GM12891 (cell line): ENCODE measurements around the gene NELFB.

Experiments used
- DNase-seq: peaks from one replicate; pipeline ENCODE4 v3.0.0; 2011; ENCODE audit warnings: low spot score; ENCODE audit not compliant: insufficient read length
- FAIRE-seq: peaks from 2 replicates; lab custom pipeline; 2011; peaks lifted over from hg19 to GRCh38; lab: Jason Lieb, UNC
- PAX5 ChIP-seq: IDR thresholded peaks from 2 replicates; pipeline ENCODE4 v1.6.1; 2011; ENCODE audit warnings: low read length, moderate library complexity, mild to moderate bottlenecking; ENCODE audit not compliant: insufficient read depth, severe bottlenecking
- POLR2A ChIP-seq: IDR thresholded peaks from 2 replicates; pipeline ENCODE4 v1.6.1; 2011; ENCODE audit warnings: low read depth, low read length, control low read depth
- POLR2AphosphoS5 ChIP-seq: IDR thresholded peaks from 2 replicates; pipeline ENCODE4 v1.6.1; 2011; ENCODE audit warnings: low read depth, low read length, control low read depth
- POU2F2 ChIP-seq: IDR thresholded peaks from 2 replicates; pipeline ENCODE4 v1.6.1; 2011; ENCODE audit warnings: low read depth, mild to moderate bottlenecking, control low read depth, low read length, moderate library complexity
- SPI1 ChIP-seq: IDR thresholded peaks from 2 replicates; pipeline ENCODE4 v1.6.1; 2011; ENCODE audit warnings: low read depth, low read length, control low read depth
- TAF1 ChIP-seq: IDR thresholded peaks from 2 replicates; pipeline ENCODE4 v1.6.1; 2011; ENCODE audit warnings: low read depth, low read length, control low read depth

Gene NELFB

DNA sequence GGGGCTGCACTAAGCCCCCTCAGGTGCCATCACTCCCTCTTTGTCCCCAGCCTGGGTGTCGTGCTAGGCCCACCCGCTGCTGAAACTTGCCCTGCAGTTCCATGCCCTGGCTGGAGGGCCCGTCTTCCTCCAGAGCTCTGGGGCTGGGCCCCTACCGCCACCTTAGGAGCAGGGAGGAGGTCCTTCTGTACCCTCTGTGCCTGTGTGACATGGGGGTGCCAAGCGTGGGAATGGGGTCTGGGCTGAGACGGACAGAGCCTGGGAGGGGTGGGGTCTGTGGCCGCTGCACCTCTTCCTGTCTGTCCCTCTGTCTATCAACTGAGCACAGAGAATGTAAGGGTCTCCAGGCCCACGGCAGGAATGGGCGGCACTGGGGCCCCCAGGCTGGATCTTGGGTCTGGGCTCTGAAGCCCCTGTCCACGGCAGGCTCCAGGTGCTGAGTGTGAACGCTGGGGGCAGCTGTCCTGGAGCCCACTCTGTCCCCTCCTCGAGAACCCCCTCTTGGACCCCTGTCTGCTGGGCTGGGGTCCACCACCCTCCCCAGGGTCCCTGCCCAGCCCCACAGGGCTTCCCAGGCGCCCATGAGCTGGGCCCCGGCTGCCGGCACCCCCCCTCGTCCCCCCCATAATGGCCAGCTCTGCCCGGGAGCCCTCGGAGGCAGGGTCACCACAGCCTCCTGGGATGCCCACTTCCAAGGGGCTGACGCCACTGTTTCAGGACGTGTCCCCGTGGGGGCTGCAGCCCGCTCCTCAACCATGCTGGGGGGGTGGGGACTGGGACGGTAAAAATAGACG is 62.8 kb downstream of the NELFB start:
- FAIRE-seq, result no peak
- no peak for TF ChIP-seq SPI1
- no peak for TF ChIP-seq PAX5
- no peak for TF ChIP-seq TAF1
- TF ChIP-seq POLR2AphosphoS5, result no peak
- no peak for TF ChIP-seq POU2F2
- TF ChIP-seq POLR2A, result no peak
- peak; percentile 30 for DNase-seq

DNA sequence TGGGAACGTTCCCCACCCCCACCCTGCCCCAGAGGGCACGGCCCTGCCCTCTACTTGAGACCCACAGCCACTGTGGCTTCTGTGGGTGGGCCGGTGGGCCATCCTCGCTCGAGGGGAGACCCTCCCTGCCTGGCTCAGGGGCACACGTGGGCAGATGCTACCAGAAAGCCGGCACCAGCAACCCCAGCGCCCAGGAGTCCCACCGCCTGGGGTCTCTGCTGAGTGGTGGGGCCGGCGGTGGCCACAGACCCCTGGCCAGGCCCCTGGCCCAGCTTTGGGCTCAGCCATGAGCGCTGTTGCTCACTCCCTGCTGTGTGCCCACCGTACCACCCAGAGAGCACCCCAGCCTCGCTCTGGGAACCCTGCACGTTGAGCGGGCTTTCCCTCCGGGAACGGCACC is 63.5 kb downstream of the NELFB start:
- TF ChIP-seq TAF1 (no peak), POU2F2 (no peak), SPI1 (no peak), POLR2A (no peak), PAX5 (no peak), POLR2AphosphoS5 (no peak)
- FAIRE-seq (no peak), DNase-seq (no peak)

DNA sequence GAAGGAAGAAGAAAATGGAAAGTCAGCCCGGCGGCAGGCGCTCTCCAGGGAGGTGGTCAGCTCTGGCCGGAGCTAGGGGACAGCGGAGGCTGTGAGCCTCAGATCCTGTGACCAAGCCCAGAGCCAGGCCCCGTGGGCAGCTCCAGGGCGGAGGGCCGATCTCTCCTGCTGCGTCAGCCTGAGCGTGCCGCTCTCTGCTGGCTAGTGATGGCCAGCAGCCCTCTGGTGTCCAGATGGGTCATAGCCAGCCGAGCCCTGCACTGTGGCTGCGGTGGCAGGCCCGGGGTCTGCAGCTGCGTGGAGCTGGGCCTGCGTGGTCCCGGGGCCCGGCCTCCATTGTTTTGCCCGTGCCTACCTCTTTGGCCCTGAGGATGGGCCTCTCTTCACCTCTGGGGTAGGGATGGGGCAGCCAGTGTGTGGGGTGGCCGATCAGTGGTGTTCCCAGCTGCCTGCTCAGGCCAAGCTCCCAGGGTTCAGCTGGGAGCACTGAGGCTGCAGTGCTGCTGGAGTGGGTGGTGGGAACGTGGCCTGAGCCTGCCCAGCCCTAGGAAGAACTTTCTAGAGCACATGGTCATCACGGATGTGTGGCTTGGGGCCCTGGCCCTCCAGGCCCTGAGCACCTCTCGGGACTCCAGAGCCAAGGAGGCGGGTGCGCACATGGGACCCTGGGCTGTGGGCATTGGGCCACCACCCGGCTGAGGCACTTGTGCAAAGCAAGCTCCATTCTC is 64.0 kb downstream of the NELFB start:
- no peak for TF ChIP-seq POU2F2
- no peak for FAIRE-seq

DNA sequence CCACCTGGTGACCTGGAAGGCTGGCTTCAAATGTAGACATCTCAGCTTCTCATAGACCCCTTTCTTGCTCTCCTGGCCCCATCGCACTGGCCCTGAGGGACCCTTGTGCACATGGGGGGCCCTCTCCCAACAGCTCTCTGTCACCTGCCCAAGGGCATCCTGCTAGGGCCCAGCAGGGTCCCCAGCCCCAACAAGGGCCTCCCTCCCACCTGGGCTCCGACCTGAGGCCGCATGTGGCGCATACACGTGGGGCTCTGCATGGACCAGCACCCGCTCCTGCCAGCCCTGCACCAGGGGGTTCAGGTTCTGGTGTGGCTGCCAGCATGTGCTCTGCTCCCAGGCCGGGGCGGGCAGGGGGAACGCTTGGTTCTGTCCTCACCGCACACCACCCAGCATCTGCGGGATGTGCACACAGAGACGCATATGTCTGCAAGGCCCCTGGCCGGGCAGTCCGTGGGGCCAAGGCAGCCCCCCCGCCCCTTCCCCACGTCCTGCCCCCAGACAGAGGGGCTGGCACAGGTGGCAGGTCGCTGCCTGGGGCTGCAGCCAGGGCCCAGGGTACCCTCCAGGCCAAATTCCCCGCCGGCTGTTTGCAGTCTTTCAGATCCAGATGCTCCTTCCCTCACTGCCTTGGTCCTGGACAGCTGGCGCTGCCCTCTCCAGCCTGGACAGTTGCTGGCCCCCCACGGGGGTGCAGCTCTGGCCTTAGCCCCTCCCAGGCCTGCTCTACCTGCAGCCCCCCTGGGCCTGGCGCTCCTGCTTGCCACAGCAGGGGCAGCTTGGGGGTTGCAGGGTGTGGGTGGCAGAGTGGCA is 64.8 kb downstream of the NELFB start:
- DNase-seq (no peak), FAIRE-seq (no peak)
- no peak for TF ChIP-seq SPI1
- no peak for TF ChIP-seq PAX5
- no peak for TF ChIP-seq POLR2AphosphoS5
- TF ChIP-seq POU2F2, result no peak
- no peak for TF ChIP-seq TAF1
- TF ChIP-seq POLR2A, result no peak

More for the DNA sequence above, 64.0 kb downstream of the NELFB start:
- DNase-seq, result peak; percentile 29

DNA sequence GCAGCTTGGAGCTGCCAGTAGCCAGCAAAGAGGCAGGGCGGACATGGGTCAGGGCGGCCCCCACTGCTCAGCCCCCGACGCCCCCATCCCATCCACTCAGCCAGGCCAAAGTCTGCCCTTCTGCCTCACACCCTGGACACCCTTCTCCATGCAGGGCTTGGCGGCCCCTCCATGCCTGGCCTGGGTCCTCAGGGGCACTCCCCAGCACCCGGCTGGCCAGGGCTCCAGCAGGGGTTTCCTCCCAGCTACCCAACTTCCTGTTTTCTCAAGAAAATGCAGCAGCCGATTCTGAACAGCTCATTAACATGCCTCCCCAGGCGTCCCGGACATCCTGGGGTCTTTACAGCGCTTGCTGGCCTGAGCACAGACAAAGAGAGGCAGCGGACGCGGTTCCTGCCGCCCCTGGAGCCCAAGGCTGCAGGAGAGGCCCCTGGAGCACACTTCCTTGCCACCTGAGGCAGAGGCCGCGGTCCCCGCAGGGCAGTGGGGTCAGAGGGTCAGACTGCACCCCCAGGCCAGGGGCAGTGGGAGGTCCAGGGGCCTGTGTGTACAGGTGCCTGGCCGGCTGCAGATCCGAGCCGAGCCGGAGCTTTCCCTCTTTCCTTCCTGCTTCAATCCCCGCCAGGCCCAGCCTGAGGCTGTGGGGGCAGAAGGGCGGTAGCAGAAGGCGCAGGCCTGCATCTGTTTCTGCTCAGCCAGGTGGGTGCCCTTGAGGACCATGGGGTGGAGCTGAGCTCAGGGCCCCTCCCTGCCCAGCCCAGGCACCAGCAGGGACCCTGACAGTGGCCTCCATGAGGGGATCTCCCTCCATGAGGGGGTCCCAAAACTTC is 65.6 kb downstream of the NELFB start:
- FAIRE-seq (peak; percentile 45), DNase-seq (peak; percentile 66)
- TF ChIP-seq SPI1 (peak; percentile 65), POU2F2 (no peak), POLR2A (no peak), TAF1 (no peak), PAX5 (no peak), POLR2AphosphoS5 (no peak)

DNA sequence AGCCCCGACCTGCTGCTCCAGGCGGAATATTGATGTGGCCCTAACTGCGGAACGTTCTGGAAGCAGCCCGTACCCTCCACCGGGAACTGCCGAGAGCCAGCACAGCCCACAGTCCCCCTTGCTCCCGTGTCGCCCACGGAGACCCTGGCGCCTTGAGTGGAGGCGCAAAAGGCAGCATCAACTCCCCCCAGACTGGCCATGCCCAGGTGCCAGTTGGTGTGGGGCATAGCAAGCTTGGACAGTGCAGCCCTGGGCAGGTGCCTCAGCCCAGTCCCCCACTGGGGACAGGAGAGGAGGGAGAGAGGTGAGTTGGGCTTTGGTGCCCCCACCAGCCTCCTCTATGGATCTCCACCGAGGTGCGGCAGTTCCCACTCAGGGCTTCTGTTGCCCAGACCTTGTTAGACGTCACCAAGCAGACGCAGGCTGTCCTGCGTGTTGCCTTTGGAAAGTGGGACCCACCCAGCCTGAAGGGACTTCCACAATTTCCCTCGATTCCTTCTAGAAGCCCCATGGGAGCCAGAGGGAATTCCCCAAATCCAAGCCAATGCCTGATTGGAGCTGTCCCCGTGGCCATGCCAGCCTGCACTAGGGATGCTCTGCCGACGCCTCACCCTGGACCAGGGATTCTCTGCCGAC is 66.7 kb downstream of the NELFB start:
- FAIRE-seq (no peak), DNase-seq (no peak)
- TF ChIP-seq POU2F2 (no peak), POLR2A (no peak), POLR2AphosphoS5 (no peak), PAX5 (no peak), TAF1 (no peak), SPI1 (no peak)
